Glomerular visceral epithelial cell (primary cell): Measurements from ENCODE around the gene COIL.
A peak's percentile ranks its signal among the peaks of the same experiment; 100 is the strongest.

Source experiments
- DNase-seq: peaks from one replicate; pipeline ENCODE4 v3.0.0-alpha.2; 2016; ENCODE audit errors: extremely low spot score

COIL gene

GRCh38 chr17:56909742-56910508, 50.9 kb downstream of the COIL start:
- no peak for DNase-seq

GRCh38 chr17:56908001-56908542, 52.8 kb downstream of the COIL start:
- peak; percentile 48 for DNase-seq

GRCh38 chr17:56903560-56903959, 57.3 kb downstream of the COIL start:
- DNase-seq = no peak

GRCh38 chr17:56902348-56902747, 58.5 kb downstream of the COIL start:
- peak; percentile 86 for DNase-seq

GRCh38 chr17:56899403-56899802, 61.4 kb downstream of the COIL start:
- DNase-seq = no peak

GRCh38 chr17:56898874-56899273, 62.0 kb downstream of the COIL start:
- DNase-seq = no peak

- no peak for DNase-seq
Measured at GRCh38 chr17:56897646-56898424, 63.0 kb downstream of the COIL start.

GRCh38 chr17:56896968-56897359, 63.9 kb downstream of the COIL start:
- no peak for DNase-seq

- no peak for DNase-seq
Measured at GRCh38 chr17:56896217-56896967, 64.5 kb downstream of the COIL start.

GRCh38 chr17:56894859-56895455, 65.9 kb downstream of the COIL start:
- no peak for DNase-seq

GRCh38 chr17:56893503-56893902, 67.3 kb downstream of the COIL start:
- DNase-seq = no peak

- DNase-seq = no peak
Measured at GRCh38 chr17:56892333-56892732, 68.5 kb downstream of the COIL start.

- no peak for DNase-seq
Measured at GRCh38 chr17:56891751-56892150, 69.1 kb downstream of the COIL start.

- DNase-seq = no peak
Measured at GRCh38 chr17:56890906-56891674, 69.8 kb downstream of the COIL start.

GRCh38 chr17:56890390-56890789, 70.5 kb downstream of the COIL start:
- DNase-seq = no peak
